Sigmoid colon (tissue), 7 donors: ENCODE data around the gene CCR7. TPM values are rescaled to one million over a fixed set of nuclear protein-coding genes. Genes with fewer than 3 reads are reported as not detected.
A peak's percentile ranks its signal among the peaks of the same experiment; 100 is the strongest.
"Not testable (repeated sequence)": the region's sequence is repeated elsewhere in the genome, so short reads cannot be mapped to it uniquely, and the experiment has no call there.

Source experiments
- DNase-seq: peaks from one replicate; pipeline ENCODE4 v3.0.0-alpha.2; 2019
- H3K27ac ChIP-seq, 4 donors: fragments of 200-600 bp; sonication (generic); one replicate each; pipeline ENCODE4 v1.5.1; 2016 to 2019; ENCODE audit warnings: mild to moderate bottlenecking in 1 of 4
- H3K27me3 ChIP-seq, 3 donors: fragments of 200-600 bp; sonication (generic); one replicate each; pipeline ENCODE4 v1.5.1; 2019; ENCODE audit warnings: mild to moderate bottlenecking in 1 of 3
- H3K36me3 ChIP-seq, 4 donors: fragments of 200-600 bp; sonication (generic); one replicate each; pipeline ENCODE4 v1.5.1; 2016 to 2019
- H3K4me1 ChIP-seq, 4 donors: fragments of 200-600 bp; sonication (generic); one replicate each; pipeline ENCODE4 v1.5.1; 2017 to 2019
- H3K4me3 ChIP-seq, 4 donors: fragments of 200-600 bp; sonication (generic); one replicate each; pipeline ENCODE4 v1.5.1; 2017 to 2019; ENCODE audit warnings: mild to moderate bottlenecking in 2 of 4, moderate library complexity in 1 of 4
- H3K9me3 ChIP-seq, 4 donors: fragments of 200-600 bp in 3 of 4; sonication (generic) in 3 of 4; one replicate each; pipeline versions ENCODE4 v1.5.1 to v1.6.1; 2013 to 2019
- CTCF ChIP-seq, 4 experiments: fragments of 450-650 bp in 3 of 4; fragments of 200-600 bp in 1 of 4; IDR thresholded peaks; one replicate each; pipeline ENCODE4 v1.5.1; 2016 to 2019; ENCODE audit warnings: antibody characterized with exemption in 4 of 4, mild to moderate bottlenecking in 3 of 4, moderate library complexity in 2 of 4
- EP300 ChIP-seq, 4 donors: sonication (generic); formaldehyde crosslinking; IDR thresholded peaks; one replicate each; pipeline ENCODE4 v1.6.1; 2017; ENCODE audit warnings: antibody characterized with exemption in 4 of 4
- POLR2A ChIP-seq, 2 donors: fragments of 450-650 bp; IDR thresholded peaks; one replicate each; pipeline ENCODE4 v1.6.1; 2016; ENCODE audit warnings: antibody characterized with exemption in 2 of 2, mild to moderate bottlenecking in 2 of 2, moderate library complexity in 2 of 2
- POLR2AphosphoS5 ChIP-seq, 4 donors: sonication (generic); formaldehyde crosslinking; IDR thresholded peaks; one replicate each; pipeline ENCODE4 v1.6.1; 2017; ENCODE audit warnings: antibody characterized with exemption in 4 of 4
- WGBS, 2 donors: extraction: QIAGEN DNeasy Blood & Tissue Kit; methylation state at CpG; one replicate each; pipeline ENCODE4 v1.1.7; 2013; 5-methylcytosine and 5-hydroxymethylcytosine counted together
- intact Hi-C: fragments of 100-400 bp; cut with DNase I; formaldehyde crosslinking; loops from one replicate; pipeline ENCODE4 v1.15.1; 2023
- polyA plus RNA-seq, 3 donors: library from polyadenylated mRNA; stranded (reverse); fragments of 200-250 nt; gene quantifications; one replicate each; pipeline ENCODE4 v1.2.3, GENCODE V29; 2013
- total RNA-seq, 4 donors: library from RNA; depleted of rRNA; stranded (reverse); fragments of >200 nt; gene quantifications; one replicate each; pipeline ENCODE4 v1.1.0, GENCODE V29; 2016
- donor health status: healthy with polysubstance abuse.
- donor health status: Bipolar disorder and iron deficiency.
- donor health status: healthy.

CCR7 gene
- total and polyA plus RNA-seq, 7 donors, result 73.5 TPM; not detected in 6

DNA sequence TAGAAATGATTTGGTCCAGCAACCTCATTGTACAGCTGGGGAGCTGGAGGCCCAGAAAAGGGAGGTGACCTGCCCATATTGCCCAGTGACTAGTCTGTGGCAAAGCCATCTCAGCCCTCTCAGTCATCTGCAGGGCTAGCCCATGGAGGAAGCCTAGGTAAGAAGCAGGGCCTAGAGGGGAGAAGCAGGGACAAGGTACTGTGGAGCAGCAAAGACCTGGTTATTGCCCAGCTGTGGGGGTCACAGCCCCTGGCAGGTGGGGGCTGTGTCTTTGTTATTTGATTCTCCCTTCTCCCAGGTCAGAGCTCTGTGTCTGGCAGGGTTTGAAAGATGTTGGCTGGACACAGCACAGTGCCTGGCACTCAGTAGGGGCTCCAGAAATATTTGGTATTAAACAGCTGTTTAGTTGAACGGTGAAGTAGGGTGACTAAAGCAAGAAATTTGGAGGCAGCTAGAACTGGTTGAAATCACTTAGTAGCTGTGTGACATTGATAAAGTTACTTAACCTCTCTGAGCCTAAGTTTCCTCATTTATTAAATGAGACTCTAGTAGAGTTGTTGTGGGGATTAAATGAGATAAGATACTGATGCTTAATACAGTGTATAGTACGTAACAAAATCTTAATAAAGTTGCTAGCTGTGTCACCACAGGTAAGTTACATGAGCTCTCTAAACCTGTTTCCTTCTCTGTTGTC lies 17.3 kb downstream of the CCR7 start:
- Histone ChIP-seq H3K36me3 (no peaks in the 10 kb centered on the region), H3K9me3 (no peaks in the 10 kb centered on the region), H3K4me3 (no peak overlapping the region), H3K4me1 (peaks cover 0 to 72% (median 66%) of the 10 kb centered on the region in 4 donors), H3K27me3 (no peaks in the 10 kb centered on the region), H3K27ac (peak overlapping the region; percentile 74 to 90 (median 87))
- intact Hi-C loops, result no loop called here
- 74 to 79% methylated on average over 2 of the region's 2 CpGs for WGBS, 2 donors
- DNase-seq, result no peak
- no peak for TF ChIP-seq CTCF (IDR thresholded peaks at IDR 0.05)
- TF ChIP-seq POLR2A (IDR thresholded peaks at IDR 0.05), result no peak
- no peak for TF ChIP-seq POLR2AphosphoS5 (IDR thresholded peaks at IDR 0.05)
- no peak for TF ChIP-seq EP300 (IDR thresholded peaks at IDR 0.05)

- peak; percentile 65 for DNase-seq
- H3K4me1 ChIP-seq, result peaks cover 0 to 72% (median 66%) of the 10 kb centered on the region in 4 donors
- no peaks in the 10 kb centered on the region for H3K9me3 ChIP-seq
- intact Hi-C loops, result no loop called here
- H3K27me3 ChIP-seq, result no peaks in the 10 kb centered on the region
- no peak for TF ChIP-seq CTCF (IDR thresholded peaks at IDR 0.05)
- TF ChIP-seq EP300 (IDR thresholded peaks at IDR 0.05), result no peak
- H3K4me3 ChIP-seq, result no peak overlapping the region
- peak overlapping the region; percentile 74 to 90 (median 87) for H3K27ac ChIP-seq
- no peaks in the 10 kb centered on the region for H3K36me3 ChIP-seq
- 56 to 75% methylated on average over 11 of the region's 11 CpGs for WGBS, 2 donors
Observed at GRCh38 chr17:40547079-40547784, 18.0 kb downstream of the CCR7 start.

DNA sequence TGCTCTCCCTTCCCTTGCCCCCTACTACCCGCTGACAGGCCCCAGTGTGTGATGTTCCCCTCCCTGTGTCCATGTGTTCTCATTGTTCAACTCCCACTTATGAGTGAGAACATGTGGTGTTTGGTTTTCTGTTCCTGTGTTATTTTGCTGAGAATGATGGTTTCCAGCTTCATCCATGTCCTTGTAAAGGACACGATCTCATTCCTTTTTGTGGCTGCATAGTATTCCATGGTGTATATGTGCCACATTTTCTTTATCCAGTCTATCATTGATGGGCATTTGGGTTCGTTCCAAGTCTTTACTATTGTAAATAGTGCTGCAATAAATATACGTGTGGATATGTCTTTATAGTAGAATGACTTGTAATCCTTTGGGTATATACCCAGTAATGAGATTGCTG lies 18.8 kb downstream of the CCR7 start:
- H3K9me3 ChIP-seq, H3K27ac ChIP-seq, H3K36me3 ChIP-seq, H3K4me3 ChIP-seq, DNase-seq, intact Hi-C loops, H3K27me3 ChIP-seq: not testable (repeated sequence)
- H3K4me1 ChIP-seq, result peaks cover 0 to 72% (median 66%) of the 10 kb centered on the region in 4 donors
- WGBS, 2 donors, result 69 to 93% methylated on average over 4 of the region's 4 CpGs

DNA sequence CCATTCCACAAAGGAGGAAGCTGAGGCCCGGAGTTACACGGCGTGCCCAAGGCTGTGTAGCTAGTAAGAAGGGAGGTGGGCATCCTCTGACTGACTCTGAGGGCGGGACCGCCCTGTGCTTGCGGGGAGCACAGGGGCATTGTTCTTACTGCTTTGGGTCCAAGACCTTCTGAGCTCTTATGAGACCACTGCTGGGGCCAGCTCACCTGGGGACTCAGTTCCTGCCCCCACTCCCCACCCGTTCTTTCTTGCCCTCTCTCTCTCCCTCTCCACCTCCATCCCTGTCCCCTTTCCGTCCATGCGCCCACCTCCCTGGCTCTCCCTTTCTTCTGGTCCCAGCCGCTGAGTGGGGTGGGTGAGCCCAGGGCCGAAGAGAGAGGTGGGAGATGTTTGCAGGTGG lies 19.6 kb downstream of the CCR7 start:
- no peaks in the 10 kb centered on the region for H3K36me3 ChIP-seq
- intact Hi-C loops, result no loop called here
- peak; percentile 51 for DNase-seq
- no peaks in the 10 kb centered on the region for H3K9me3 ChIP-seq
- TF ChIP-seq EP300 (IDR thresholded peaks at IDR 0.05), result no peak
- no peak for TF ChIP-seq POLR2AphosphoS5 (IDR thresholded peaks at IDR 0.05)
- no peak for TF ChIP-seq CTCF (IDR thresholded peaks at IDR 0.05)
- no peak for TF ChIP-seq POLR2A (IDR thresholded peaks at IDR 0.05)
- no peaks in the 10 kb centered on the region for H3K27me3 ChIP-seq
- H3K4me1 ChIP-seq, result peaks cover 0 to 72% (median 64%) of the 10 kb centered on the region in 4 donors
- 94% methylated on average over 11 of the region's 11 CpGs for WGBS, 2 donors
- H3K4me3 ChIP-seq, result no peak overlapping the region
- peak overlapping the region in 1 of 4 donors; percentile 21 for H3K27ac ChIP-seq

GRCh38 chr17:40542558-40543411 lies 22.5 kb downstream of the CCR7 start:
- 53 to 77% methylated on average over 14 of the region's 14 CpGs for WGBS, 2 donors
- Histone ChIP-seq H3K9me3 (no peaks in the 10 kb centered on the region), H3K27me3 (no peaks in the 10 kb centered on the region), H3K4me1 (peaks cover 0 to 71% (median 54%) of the 10 kb centered on the region in 4 donors), H3K4me3 (no peak overlapping the region), H3K36me3 (no peaks in the 10 kb centered on the region), H3K27ac (peak overlapping the region; percentile 83 to 89 (median 84))
- intact Hi-C loops, result no loop called here
- peak; percentile 79 to 98 (median 94) for TF ChIP-seq EP300 (IDR thresholded peaks at IDR 0.05)
- TF ChIP-seq POLR2A (IDR thresholded peaks at IDR 0.05), result no peak
- TF ChIP-seq CTCF (IDR thresholded peaks at IDR 0.05), result no peak
- peak; percentile 70 to 96 (median 80) for TF ChIP-seq POLR2AphosphoS5 (IDR thresholded peaks at IDR 0.05)
- peak; percentile 98 for DNase-seq
